ENCODE results near the gene HMCN2. TPM values are rescaled to one million over a fixed set of nuclear protein-coding genes. Genes with fewer than 3 reads are reported as not detected.

Gene HMCN2
- 0.03 TPM in 1 of 2 replicates, not detected in the other for total RNA-seq (2014; rRNA removed; shearing (Covaris generic))
- 0.07 TPM in 1 of 2 replicates, not detected in the other for polyA plus RNA-seq (2015; cell fraction: cytosol; rRNA removed)
- not detected in 2 replicates for polyA plus RNA-seq (2015; cell fraction: nucleus; rRNA removed)

- no peak for DNase-seq (ENCODE audit: low read depth, low spot score)
- in situ Hi-C loops (cut with HindIII; ENCODE audit: low pct_unique_long_range_greater_than_20kb, low sequenced_read_pairs) = loop anchor here (25.0 kb wide), 1 partner anchor 178 kb away; no protein-coding TSS in a partner anchor
These were observed at the start of gene HMCN2 for GRCh38 chr9:130265431-130266235. Gene HMCN2, plus strand, starts transcription at chr9:130265760. Its CDS starts 119 bp downstream, at chr9:130265879.

GRCh38 chr9:130217838-130218237, 47.7 kb upstream of the HMCN2 start:
- DNase-seq (ENCODE audit: low read depth, low spot score) = no peak
- in situ Hi-C loops (cut with HindIII; ENCODE audit: low pct_unique_long_range_greater_than_20kb, low sequenced_read_pairs) = no loop called here

- DNase-seq (ENCODE audit: low read depth, low spot score) = no peak
- in situ Hi-C loops (cut with HindIII; ENCODE audit: low pct_unique_long_range_greater_than_20kb, low sequenced_read_pairs) = no loop called here
These were observed 45.9 kb upstream of the HMCN2 start for GRCh38 chr9:130219661-130220096.

GRCh38 chr9:130220352-130220751, 45.2 kb upstream of the HMCN2 start:
- DNase-seq (ENCODE audit: low read depth, low spot score) = no peak
- in situ Hi-C loops (cut with HindIII; ENCODE audit: low pct_unique_long_range_greater_than_20kb, low sequenced_read_pairs) = no loop called here

GRCh38 chr9:130222833-130223232, 42.7 kb upstream of the HMCN2 start:
- in situ Hi-C loops (cut with HindIII; ENCODE audit: low pct_unique_long_range_greater_than_20kb, low sequenced_read_pairs) = no loop called here
- DNase-seq (ENCODE audit: low read depth, low spot score) = no peak

- in situ Hi-C loops (cut with HindIII; ENCODE audit: low pct_unique_long_range_greater_than_20kb, low sequenced_read_pairs) = no loop called here
- DNase-seq (ENCODE audit: low read depth, low spot score) = no peak
These were observed 40.5 kb upstream of the HMCN2 start for GRCh38 chr9:130225071-130225470.

GRCh38 chr9:130225586-130225985, 40.0 kb upstream of the HMCN2 start:
- in situ Hi-C loops (cut with HindIII; ENCODE audit: low pct_unique_long_range_greater_than_20kb, low sequenced_read_pairs) = no loop called here
- no peak for DNase-seq (ENCODE audit: low read depth, low spot score)

GRCh38 chr9:130226112-130226511, 39.4 kb upstream of the HMCN2 start:
- DNase-seq (ENCODE audit: low read depth, low spot score) = no peak
- in situ Hi-C loops (cut with HindIII; ENCODE audit: low pct_unique_long_range_greater_than_20kb, low sequenced_read_pairs) = no loop called here

GRCh38 chr9:130227833-130228232, 37.7 kb upstream of the HMCN2 start:
- in situ Hi-C loops (cut with HindIII; ENCODE audit: low pct_unique_long_range_greater_than_20kb, low sequenced_read_pairs) = no loop called here
- no peak for DNase-seq (ENCODE audit: low read depth, low spot score)

GRCh38 chr9:130229759-130230158, 35.8 kb upstream of the HMCN2 start:
- in situ Hi-C loops (cut with HindIII; ENCODE audit: low pct_unique_long_range_greater_than_20kb, low sequenced_read_pairs) = no loop called here
- DNase-seq (ENCODE audit: low read depth, low spot score) = no peak

- in situ Hi-C loops (cut with HindIII; ENCODE audit: low pct_unique_long_range_greater_than_20kb, low sequenced_read_pairs) = no loop called here
- DNase-seq (ENCODE audit: low read depth, low spot score) = no peak
These were observed 34.9 kb upstream of the HMCN2 start for GRCh38 chr9:130230631-130231030.

GRCh38 chr9:130232899-130233586, 32.5 kb upstream of the HMCN2 start:
- no peak for DNase-seq (ENCODE audit: low read depth, low spot score)
- in situ Hi-C loops (cut with HindIII; ENCODE audit: low pct_unique_long_range_greater_than_20kb, low sequenced_read_pairs) = no loop called here

- DNase-seq (ENCODE audit: low read depth, low spot score) = no peak
- in situ Hi-C loops (cut with HindIII; ENCODE audit: low pct_unique_long_range_greater_than_20kb, low sequenced_read_pairs) = no loop called here
These were observed 32.0 kb upstream of the HMCN2 start for GRCh38 chr9:130233587-130233945.

GRCh38 chr9:130234340-130235260, 31.0 kb upstream of the HMCN2 start:
- DNase-seq (ENCODE audit: low read depth, low spot score) = no peak
- in situ Hi-C loops (cut with HindIII; ENCODE audit: low pct_unique_long_range_greater_than_20kb, low sequenced_read_pairs) = no loop called here

- peak; percentile 63 for DNase-seq (ENCODE audit: low read depth, low spot score)
- in situ Hi-C loops (cut with HindIII; ENCODE audit: low pct_unique_long_range_greater_than_20kb, low sequenced_read_pairs) = no loop called here
These were observed 29.8 kb upstream of the HMCN2 start for GRCh38 chr9:130235558-130236435.

GRCh38 chr9:130236436-130236985, 29.0 kb upstream of the HMCN2 start:
- no peak for DNase-seq (ENCODE audit: low read depth, low spot score)
- in situ Hi-C loops (cut with HindIII; ENCODE audit: low pct_unique_long_range_greater_than_20kb, low sequenced_read_pairs) = no loop called here

- no peak for DNase-seq (ENCODE audit: low read depth, low spot score)
- in situ Hi-C loops (cut with HindIII; ENCODE audit: low pct_unique_long_range_greater_than_20kb, low sequenced_read_pairs) = no loop called here
These were observed 28.5 kb upstream of the HMCN2 start for GRCh38 chr9:130237076-130237475.
